ENCODE measurements around the gene RND2. TPM values are rescaled to one million over a fixed set of nuclear protein-coding genes. Genes with fewer than 3 reads are reported as not detected.

Gene RND2, protein sequence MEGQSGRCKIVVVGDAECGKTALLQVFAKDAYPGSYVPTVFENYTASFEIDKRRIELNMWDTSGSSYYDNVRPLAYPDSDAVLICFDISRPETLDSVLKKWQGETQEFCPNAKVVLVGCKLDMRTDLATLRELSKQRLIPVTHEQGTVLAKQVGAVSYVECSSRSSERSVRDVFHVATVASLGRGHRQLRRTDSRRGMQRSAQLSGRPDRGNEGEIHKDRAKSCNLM
- total RNA-seq (2012; rRNA removed) (1.1 TPM in 2 replicates), polyA plus RNA-seq (2012; rRNA removed) (1.8 and 1.9 TPM in 2 replicates), Bru-seq, nascent RNA (percentile 27 among the genes with signal in this experiment), BruChase-seq, experiment 1, labeled RNA remaining after a 6-hour chase (percentile 28 among the genes with signal in this experiment), BruChase-seq, experiment 2, labeled RNA remaining after a 2-hour chase (percentile 21 among the genes with signal in this experiment)
- polyA plus RNA-seq (2012; cell fraction: cytosol; rRNA removed), result 2.1 and 2.5 TPM in 2 replicates
- polyA plus RNA-seq (2012; cell fraction: nucleus; rRNA removed; ENCODE audit: low replicate concordance), result 0.89 and 1.0 TPM in 2 replicates
- long read RNA-seq, full-length matches to known transcripts, result 2 of 5 reads
- long read RNA-seq, partial matches to known transcripts, result 1 of 5 reads
- long read RNA-seq, other reads (novel, unspliced or antisense), result 2 of 5 reads

GRCh38 chr17:43024407-43025289, at the start of gene RND2:
Gene RND2 (plus strand): TSS chr17:43025231. CDS start chr17:43025348, 117 bp downstream.
- Histone ChIP-seq H3K79me1 (ENCODE audit: low read depth in 1 of 2, low read length in 2 of 2) (peaks cover 7 to 22% of the 10 kb centered on the region in 2 experiments; a peak in 3 of 4 replicates), H3K4me1 (ENCODE audit: control insufficient read depth, insufficient read depth, low read length) (peaks cover 8% of the 10 kb centered on the region), H4K5ac (ENCODE audit: low read depth, low read length) (0 out of 2 replicates have a peak within 1 kb of the TSS, but pooled peaks have one; percentile 1), H2AK5ac (ENCODE audit: low read depth, low read length) (no peak within 1 kb of the TSS), H2BK15ac (ENCODE audit: low read depth, low read length) (no peak within 1 kb of the TSS), H3K56ac (ENCODE audit: extremely low read depth, insufficient read depth, low read length) (no peak within 1 kb of the TSS), H3K27me3 (ENCODE audit: control insufficient read depth, insufficient read depth, low read length) (peaks cover 4% of the 10 kb centered on the region; the same call in 1 of the 2 replicates), H2AK9ac (replicated peaks; ENCODE audit: low read depth, low read length, poor library complexity) (peak within 1 kb of the TSS; percentile 96), H4K8ac (ENCODE audit: low read depth in 2 of 2, low read length in 2 of 2) (peak within 1 kb of the TSS in 1 of 2 experiments; percentile 73; a peak in 1 of 4 replicates), H4K20me1 (ENCODE audit: insufficient read depth, low read length) (0 out of 2 replicates have a peak, but pooled peaks cover 2% of the 10 kb centered on the region), H2AFZ (replicated peaks; ENCODE audit: low read length, poor library complexity) (peak within 1 kb of the TSS; percentile 99), H3K4ac (ENCODE audit: low read depth, low read length) (peak within 1 kb of the TSS; percentile 46), H3K9me1 (ENCODE audit: insufficient read depth, low read length) (peaks cover 6% of the 10 kb centered on the region), H3K4me2 (ENCODE audit: low read depth, low read length) (peak within 1 kb of the TSS; percentile 92), H2BK120ac (ENCODE audit: low read depth, low read length) (no peak within 1 kb of the TSS), H3K18ac (ENCODE audit: low read depth, low read length) (no peak within 1 kb of the TSS), H3K9ac (ENCODE audit: low read depth, low read length) (peak within 1 kb of the TSS; percentile 17; the same call in 1 of the 2 replicates), H3K23ac (ENCODE audit: low read depth, low read length) (peak within 1 kb of the TSS; percentile 28; the same call in 1 of the 2 replicates), H4K91ac (ENCODE audit: insufficient read depth, low read depth, low read length) (peak within 1 kb of the TSS; percentile 45; the same call in 1 of the 2 replicates), H3K4me3 (ENCODE audit: insufficient read depth, low read depth, low read length) (peak within 1 kb of the TSS; percentile 48), H3K27ac (ENCODE audit: insufficient read depth, low read length) (no peak within 1 kb of the TSS), H3K36me3 (ENCODE audit: control insufficient read depth, insufficient read depth, low read length) (peaks cover 5% of the 10 kb centered on the region; the same call in 1 of the 2 replicates), H2BK5ac (ENCODE audit: low read depth, low read length, poor library complexity, severe bottlenecking) (no peak within 1 kb of the TSS), H3K9me3 (ENCODE audit: control insufficient read depth, insufficient read depth, low read length) (no peaks in the 10 kb centered on the region), H3K14ac (replicated peaks; ENCODE audit: low read depth, low read length) (no peak within 1 kb of the TSS), H2BK20ac (ENCODE audit: low read depth, low read length) (no peak within 1 kb of the TSS)
- in situ Hi-C loops (cut with MboI; ENCODE audit: low sequenced_read_pairs) (loop anchor here (5.0 kb wide), 1 partner anchor 148 kb away; the partner anchor contains the start of gene NBR1), dilution Hi-C loops (cut with HindIII; ENCODE audit: low sequenced_read_pairs, unreplicated experiment) (no loop called here), intact Hi-C loops (cut with micrococcal nuclease) (loop anchor here (1.0 kb wide), 1 partner anchor 147 kb away; the partner anchor contains the start of gene NBR1)
- ChIA-PET POLR2A (ENCODE audit: unreplicated experiment) (interaction anchor here (1.0 to 1.2 kb wide), 2 partner anchors 147 to 291 kb away, joined by 3 to 4 read pairs; no protein-coding TSS in a partner anchor), CTCF (interaction anchor here (0.5 to 1.6 kb wide), 9 partner anchors 18 to 164 kb away, joined by 3 to 15 read pairs (median 4); partner anchors contain the start of gene BRCA1)
- 4% methylated on average over 24 of the region's 61 CpGs; no CpG with 5 or more reads in 1 of the 2 experiments for WGBS, 2 experiments (ENCODE audit: extremely low coverage in 2 of 2, insufficient read length in 1 of 2)
- ATAC-seq (ENCODE audit: low read depth), result peak; percentile 73
- peak; percentile 96 for DNase-seq
- BruUV-seq (replicated peaks), result no TSS peak
- TF ChIP-seq MXI1 (IDR thresholded peaks at IDR 0.05; ENCODE audit: borderline replicate concordance, low read depth, low read length) (peak; percentile 99), CEBPB (IDR thresholded peaks at IDR 0.05; ENCODE audit: low read depth, low read length) (peak; percentile 49), RFX5 (IDR thresholded peaks at IDR 0.05; ENCODE audit: low read depth, low read length) (no peak), MAFK (IDR thresholded peaks at IDR 0.05; ENCODE audit: low read depth, low read length) (no peak), USF2 (IDR thresholded peaks at IDR 0.05; ENCODE audit: low read depth, low read length) (no peak), MAZ (IDR thresholded peaks at IDR 0.05; ENCODE audit: borderline replicate concordance, low read depth, low read length) (no peak), SMC3 (IDR thresholded peaks at IDR 0.05; ENCODE audit: low read depth, low read length) (peak; percentile 96), POLR2A (IDR thresholded peaks at IDR 0.05; ENCODE audit: low read depth, low read length) (0 out of 2 replicates have a peak, but pooled peaks have one; percentile 40)
- TF ChIP-seq, protein P1, sequence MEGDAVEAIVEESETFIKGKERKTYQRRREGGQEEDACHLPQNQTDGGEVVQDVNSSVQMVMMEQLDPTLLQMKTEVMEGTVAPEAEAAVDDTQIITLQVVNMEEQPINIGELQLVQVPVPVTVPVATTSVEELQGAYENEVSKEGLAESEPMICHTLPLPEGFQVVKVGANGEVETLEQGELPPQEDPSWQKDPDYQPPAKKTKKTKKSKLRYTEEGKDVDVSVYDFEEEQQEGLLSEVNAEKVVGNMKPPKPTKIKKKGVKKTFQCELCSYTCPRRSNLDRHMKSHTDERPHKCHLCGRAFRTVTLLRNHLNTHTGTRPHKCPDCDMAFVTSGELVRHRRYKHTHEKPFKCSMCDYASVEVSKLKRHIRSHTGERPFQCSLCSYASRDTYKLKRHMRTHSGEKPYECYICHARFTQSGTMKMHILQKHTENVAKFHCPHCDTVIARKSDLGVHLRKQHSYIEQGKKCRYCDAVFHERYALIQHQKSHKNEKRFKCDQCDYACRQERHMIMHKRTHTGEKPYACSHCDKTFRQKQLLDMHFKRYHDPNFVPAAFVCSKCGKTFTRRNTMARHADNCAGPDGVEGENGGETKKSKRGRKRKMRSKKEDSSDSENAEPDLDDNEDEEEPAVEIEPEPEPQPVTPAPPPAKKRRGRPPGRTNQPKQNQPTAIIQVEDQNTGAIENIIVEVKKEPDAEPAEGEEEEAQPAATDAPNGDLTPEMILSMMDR (conservative IDR thresholded peaks at IDR 0.05; ENCODE audit: low read depth, low read length), result peak; percentile 96

Measured in IMR-90 (cell line).